Endodermal cell (in vitro differentiated cells): ENCODE data around the gene HYAL2. TPM values are rescaled to one million over a fixed set of nuclear protein-coding genes. Genes with fewer than 3 reads are reported as not detected.

ENCODE experiments used
- DNase-seq: peaks from one replicate; pipeline ENCODE4 v3.0.0-alpha.2; 2017
- H3K27ac ChIP-seq: 2 replicates; pipeline ENCODE4 v1.5.1; 2013; ENCODE audit warnings: mild to moderate bottlenecking, low read depth, low read length, moderate library complexity
- H3K27me3 ChIP-seq: 2 replicates; pipeline ENCODE4 v1.6.1; 2013; ENCODE audit warnings: mild to moderate bottlenecking, low read length, moderate library complexity; ENCODE audit not compliant: insufficient read depth, control insufficient read depth, poor library complexity, severe bottlenecking
- H3K36me3 ChIP-seq: 2 replicates; pipeline ENCODE4 v1.7.0; 2013; ENCODE audit warnings: mild to moderate bottlenecking, low read length, moderate library complexity; ENCODE audit not compliant: control insufficient read depth, insufficient read depth
- H3K4me1 ChIP-seq: one replicate; pipeline ENCODE4 v1.7.0; 2013; ENCODE audit warnings: low read length; ENCODE audit not compliant: control insufficient read depth, insufficient read depth
- H3K4me3 ChIP-seq: 2 replicates; pipeline ENCODE4 v1.5.1; 2013; ENCODE audit warnings: mild to moderate bottlenecking, low read length, moderate library complexity
- H3K9ac ChIP-seq: 2 replicates; pipeline ENCODE4 v1.6.1; 2013; ENCODE audit warnings: mild to moderate bottlenecking, low read length, moderate library complexity; ENCODE audit not compliant: poor library complexity, severe bottlenecking; ENCODE audit errors: extremely low read depth
- H3K9me3 ChIP-seq: 2 replicates; pipeline ENCODE4 v1.6.1; 2013; ENCODE audit warnings: mild to moderate bottlenecking, low read length, moderate library complexity; ENCODE audit not compliant: control insufficient read depth
- H3K27ac Mint-ChIP-seq: 2 replicates; pipeline ENCODE4 v1.8.0; 2020; ENCODE audit warnings: mixed read lengths
- H3K27me3 Mint-ChIP-seq: 2 replicates; pipeline ENCODE4 v1.8.0; 2021; ENCODE audit warnings: mild to moderate bottlenecking, mixed read lengths; ENCODE audit not compliant: insufficient read depth
- H3K36me3 Mint-ChIP-seq: 2 replicates; pipeline ENCODE4 v1.8.0; 2020; ENCODE audit warnings: low read depth, mixed read lengths
- H3K4me1 Mint-ChIP-seq: 2 replicates; pipeline ENCODE4 v1.8.0; 2020; ENCODE audit warnings: mixed read lengths
- H3K4me3 Mint-ChIP-seq: 2 replicates; pipeline ENCODE4 v1.8.0; 2020; ENCODE audit warnings: mild to moderate bottlenecking, moderate library complexity, mixed read lengths
- H3K9me3 Mint-ChIP-seq: 2 replicates; pipeline ENCODE4 v1.8.0; 2020; ENCODE audit warnings: mild to moderate bottlenecking, mixed read lengths
- WGBS, 2 experiments: methylation state at CpG; one replicate each; pipeline versions ENCODE4 v1.1.5 to v1.1.7; 2013; ENCODE audit warnings: missing lambda C conversion rate in 2 of 2, mixed read lengths in 1 of 2; ENCODE audit not compliant: insufficient coverage in 1 of 2, insufficient read length in 1 of 2; 5-methylcytosine and 5-hydroxymethylcytosine counted together
- total RNA-seq, 2 donors: library from RNA; stranded (reverse); fragmentation: NEBNext Ultra II Directional in 1 of 2; extraction: Animal tissue kit (Norgen Biotek cat#: 25700) in 1 of 2; gene quantifications; 2 replicates in 1 of 2; 3 replicates in 1 of 2; pipeline ENCODE4 v1.2.1, GENCODE V29; 2021
- TF ChIP-seq, protein P1 (sequence below): fragments of 200-600 bp; sonication (generic); conservative IDR thresholded peaks from 2 replicates; pipeline ENCODE4 v1.5.0; 2021; ENCODE audit warnings: antibody characterized with exemption, mild to moderate bottlenecking

The HYAL2 gene
- total RNA-seq, 2 donors from 2014 or later, result 55.3 to 61.1 TPM

DNA sequence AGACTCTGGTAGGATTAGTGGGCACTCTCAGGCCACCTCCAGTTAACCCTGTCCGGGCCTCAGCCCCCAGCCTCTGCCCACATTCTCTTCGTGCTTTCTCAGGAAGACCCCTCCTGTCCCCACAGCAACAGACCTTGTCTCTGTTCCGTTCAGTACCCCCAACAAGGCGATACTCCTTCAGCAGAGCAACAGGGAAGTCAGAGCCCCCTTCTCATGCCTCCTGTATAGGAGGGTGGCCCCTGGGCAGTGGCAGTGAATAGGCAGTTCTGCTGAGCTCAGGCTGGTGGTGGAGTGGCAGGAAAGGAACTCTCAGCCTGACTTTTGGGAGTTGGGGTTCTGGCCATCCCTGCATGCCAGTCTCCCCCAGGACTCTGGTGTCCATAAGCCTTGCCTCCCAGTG is 53.1 kb downstream of the HYAL2 start:
- Mint-ChIP-seq H3K4me1 (peaks cover 22% of the 10 kb centered on the region), H3K27ac (peak overlapping the region; percentile 26), H3K27me3 (peaks cover 25% of the 10 kb centered on the region), H3K9me3 (no peaks in the 10 kb centered on the region), H3K4me3 (no peak overlapping the region), H3K36me3 (no peaks in the 10 kb centered on the region)
- WGBS, 2 experiments, result 80 to 82% methylated on average over 4 of the region's 4 CpGs
- H3K9me3 ChIP-seq, result no peaks in the 10 kb centered on the region
- H3K4me3 ChIP-seq, result no peak overlapping the region
- H3K36me3 ChIP-seq, result no peaks in the 10 kb centered on the region
- TF ChIP-seq, protein P1, sequence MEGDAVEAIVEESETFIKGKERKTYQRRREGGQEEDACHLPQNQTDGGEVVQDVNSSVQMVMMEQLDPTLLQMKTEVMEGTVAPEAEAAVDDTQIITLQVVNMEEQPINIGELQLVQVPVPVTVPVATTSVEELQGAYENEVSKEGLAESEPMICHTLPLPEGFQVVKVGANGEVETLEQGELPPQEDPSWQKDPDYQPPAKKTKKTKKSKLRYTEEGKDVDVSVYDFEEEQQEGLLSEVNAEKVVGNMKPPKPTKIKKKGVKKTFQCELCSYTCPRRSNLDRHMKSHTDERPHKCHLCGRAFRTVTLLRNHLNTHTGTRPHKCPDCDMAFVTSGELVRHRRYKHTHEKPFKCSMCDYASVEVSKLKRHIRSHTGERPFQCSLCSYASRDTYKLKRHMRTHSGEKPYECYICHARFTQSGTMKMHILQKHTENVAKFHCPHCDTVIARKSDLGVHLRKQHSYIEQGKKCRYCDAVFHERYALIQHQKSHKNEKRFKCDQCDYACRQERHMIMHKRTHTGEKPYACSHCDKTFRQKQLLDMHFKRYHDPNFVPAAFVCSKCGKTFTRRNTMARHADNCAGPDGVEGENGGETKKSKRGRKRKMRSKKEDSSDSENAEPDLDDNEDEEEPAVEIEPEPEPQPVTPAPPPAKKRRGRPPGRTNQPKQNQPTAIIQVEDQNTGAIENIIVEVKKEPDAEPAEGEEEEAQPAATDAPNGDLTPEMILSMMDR, result no peak
- peaks cover 9% of the 10 kb centered on the region for H3K4me1 ChIP-seq
- H3K9ac ChIP-seq, result no peak overlapping the region
- DNase-seq, result no peak
- peaks cover 16% of the 10 kb centered on the region for H3K27me3 ChIP-seq
- peak overlapping the region; percentile 16 for H3K27ac ChIP-seq

DNA sequence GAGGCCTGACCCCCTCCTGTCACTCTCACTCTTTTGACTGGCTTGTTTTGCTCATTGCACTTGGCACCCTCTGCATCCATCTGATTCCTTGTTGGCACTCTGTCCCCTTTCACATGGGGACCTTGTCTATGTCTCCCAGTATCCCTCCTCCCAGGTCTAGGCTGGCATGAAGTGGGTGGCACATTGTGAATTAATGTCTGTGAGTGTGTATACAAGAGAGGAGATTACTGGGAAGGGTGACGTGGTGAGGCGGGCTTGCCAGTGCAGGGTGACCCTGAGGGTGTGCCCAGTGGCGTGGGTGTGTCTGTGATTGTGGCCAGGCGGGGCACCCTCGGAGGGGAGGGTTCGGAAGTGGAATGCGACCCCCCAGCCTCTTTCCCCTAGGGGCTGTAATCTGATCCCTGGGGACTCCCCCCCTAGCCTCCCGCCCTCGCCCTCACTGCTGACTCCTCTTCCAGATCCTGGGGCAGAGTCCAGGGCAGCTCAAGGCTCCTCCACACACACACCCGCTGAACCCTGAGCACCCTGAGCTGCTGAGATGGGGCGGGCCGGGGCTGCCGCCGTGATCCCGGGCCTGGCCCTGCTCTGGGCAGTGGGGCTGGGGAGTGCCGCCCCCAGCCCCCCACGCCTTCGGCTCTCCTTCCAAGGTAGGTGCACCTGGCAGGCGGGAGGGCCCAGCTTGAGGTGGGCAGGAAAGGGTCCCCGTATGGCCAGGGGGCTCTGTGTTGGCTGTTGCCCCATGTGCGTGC is 53.7 kb downstream of the HYAL2 start, which contains the start of gene SEMA3B:
Gene SEMA3B (plus strand): TSS at position 445 of the 749 bp plus-strand sequence. CDS start 94 bp downstream, at position 539.
- Histone ChIP-seq H3K4me1 (peaks cover 9% of the 10 kb centered on the region), H3K9me3 (no peaks in the 10 kb centered on the region), H3K36me3 (no peaks in the 10 kb centered on the region), H3K9ac (no peak within 1 kb of the TSS), H3K27me3 (peaks cover 10% of the 10 kb centered on the region), H3K27ac (peak within 1 kb of the TSS; percentile 16), H3K4me3 (no peak within 1 kb of the TSS)
- Mint-ChIP-seq H3K4me1 (peaks cover 26% of the 10 kb centered on the region), H3K36me3 (no peaks in the 10 kb centered on the region), H3K27me3 (peaks cover 19% of the 10 kb centered on the region), H3K9me3 (no peaks in the 10 kb centered on the region), H3K27ac (peak within 1 kb of the TSS; percentile 26), H3K4me3 (no peak within 1 kb of the TSS)
- DNase-seq, result peak; percentile 63
- 80 to 85% methylated on average over 6 to 21 of the region's 21 CpGs for WGBS, 2 experiments
- TF ChIP-seq, protein P1, result no peak

DNA sequence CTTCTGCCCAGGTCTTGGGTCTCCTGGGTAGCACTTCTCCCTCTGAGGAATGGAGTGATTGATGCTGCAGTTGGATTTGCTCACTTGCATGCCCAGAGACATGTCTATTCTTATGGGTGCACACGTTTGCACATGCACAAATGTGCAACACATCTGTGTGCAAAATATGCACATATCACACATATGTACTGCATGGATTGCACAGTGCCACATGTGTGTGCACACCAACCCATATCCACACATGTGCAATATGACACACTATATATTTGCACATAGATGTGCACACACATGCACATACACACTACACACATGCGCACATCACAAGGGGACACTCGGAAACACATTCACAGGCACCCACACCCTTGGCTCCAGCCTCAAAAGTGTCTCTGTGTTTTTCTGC is 54.3 kb downstream of the HYAL2 start:
- Histone ChIP-seq H3K9ac (no peak overlapping the region), H3K27me3 (peaks cover 4% of the 10 kb centered on the region), H3K9me3 (no peaks in the 10 kb centered on the region), H3K27ac (no peak overlapping the region), H3K36me3 (no peaks in the 10 kb centered on the region), H3K4me3 (no peak overlapping the region), H3K4me1 (peaks cover 9% of the 10 kb centered on the region)
- no peak for DNase-seq
- H3K27me3 Mint-ChIP-seq, result peaks cover 14% of the 10 kb centered on the region
- H3K9me3 Mint-ChIP-seq, result no peaks in the 10 kb centered on the region
- H3K4me1 Mint-ChIP-seq, result peaks cover 26% of the 10 kb centered on the region
- 85 to 94% methylated on average over 3 of the region's 3 CpGs for WGBS, 2 experiments
- no peak overlapping the region for H3K4me3 Mint-ChIP-seq
- H3K36me3 Mint-ChIP-seq, result no peaks in the 10 kb centered on the region
- TF ChIP-seq, protein P1, result no peak
- no peak overlapping the region for H3K27ac Mint-ChIP-seq

Other genes starting within 250 kb of the HYAL2 start
- gene RBM5, start 233.8 kb downstream of the HYAL2 start, total RNA-seq, result 100 to 1,000 TPM; 153 to 166 TPM
- 10 to 100 TPM; 44.8 to 63.2 TPM for gene SEMA3F, start 167.4 kb downstream of the HYAL2 start, total RNA-seq
- 1 to 10 TPM in 1 of 2 donors, under 1 TPM in 1; 0.42 to 1.2 TPM for gene GNAT1, start 131.1 kb downstream of the HYAL2 start, total RNA-seq
- gene SLC38A3, start 117.5 kb downstream of the HYAL2 start, total RNA-seq, result 1 to 10 TPM; 1.5 to 1.9 TPM
- 100 to 1,000 TPM; 243 to 278 TPM for gene GNAI2, start 86.5 kb downstream of the HYAL2 start, total RNA-seq
- 10 to 100 TPM in 1 of 2 donors, 1 to 10 TPM in 1; 6.5 to 10.3 TPM for gene SEMA3B, start 53.6 kb downstream of the HYAL2 start, total RNA-seq
- gene LSMEM2, start 43.7 kb downstream of the HYAL2 start, total RNA-seq, result not detected
- gene IFRD2, start 30.3 kb downstream of the HYAL2 start, total RNA-seq, result 10 to 100 TPM; 56.6 to 70.9 TPM
- gene HYAL3, start 23.3 kb downstream of the HYAL2 start, total RNA-seq, result 1 to 10 TPM; 2.6 to 3.3 TPM
- 10 to 100 TPM in 1 of 2 donors, 1 to 10 TPM in 1; 9.7 to 12.8 TPM for gene NAA80, start 23.3 kb downstream of the HYAL2 start, total RNA-seq
- 1 to 10 TPM in 1 of 2 donors, under 1 TPM in 1; 0.92 to 1.8 TPM for gene HYAL1, start 19.2 kb downstream of the HYAL2 start, total RNA-seq
- gene TUSC2, start 5.5 kb upstream of the HYAL2 start, total RNA-seq, result 10 to 100 TPM; 23.5 to 28.1 TPM
- gene RASSF1, start 18.1 kb upstream of the HYAL2 start, total RNA-seq, result 10 to 100 TPM in 1 of 2 donors, 1 to 10 TPM in 1; 9.4 to 17.2 TPM
- 1 to 10 TPM in 1 of 2 donors, under 1 TPM in 1; 0.22 to 1.4 TPM for gene ZMYND10, start 23.0 kb upstream of the HYAL2 start, total RNA-seq
- gene NPRL2, start 28.0 kb upstream of the HYAL2 start, total RNA-seq, result 10 to 100 TPM; 21.8 TPM
- gene CYB561D2, start 28.1 kb upstream of the HYAL2 start, total RNA-seq, result 10 to 100 TPM in 1 of 2 donors, 1 to 10 TPM in 1; 8.5 to 14.6 TPM
- 10 to 100 TPM; 30.1 to 32.2 TPM for gene TMEM115, start 36.8 kb upstream of the HYAL2 start, total RNA-seq
- gene CACNA2D2, start 180.9 kb upstream of the HYAL2 start, total RNA-seq, result 10 to 100 TPM; 17.6 to 20.7 TPM
- 10 to 100 TPM; 14.4 to 16.9 TPM for gene C3orf18, start 245.0 kb upstream of the HYAL2 start, total RNA-seq
- 10 to 100 TPM; 24.1 to 25.8 TPM for gene HEMK1, start 246.8 kb upstream of the HYAL2 start, total RNA-seq